ENCODE results near the gene EMILIN2.

- TF ChIP-seq CTCF (IDR thresholded peaks at IDR 0.05; ENCODE audit: low read depth, low read length) (no peak), POLR2A (IDR thresholded peaks at IDR 0.05; ENCODE audit: extremely low read depth, insufficient read length) (no peak), MYC (IDR thresholded peaks at IDR 0.05; ENCODE audit: low read depth, low read length) (no peak), MAX (IDR thresholded peaks at IDR 0.05; ENCODE audit: low read depth, low read length) (no peak)
Observed at GRCh38 chr18:2896990-2897389, 50.2 kb downstream of the EMILIN2 start.
